HepG2 (cell line): Measurements from ENCODE around the gene NKAIN4. TPM values are rescaled to one million over a fixed set of nuclear protein-coding genes. Genes with fewer than 3 reads are reported as not detected.

ENCODE experiments used
- AHDC1 ChIP-seq: sonication (generic); formaldehyde crosslinking; IDR thresholded peaks from 2 replicates; pipeline ENCODE4 v1.5.1; 2020; ENCODE audit warnings: mild to moderate bottlenecking, missing genetic modification reagents, borderline replicate concordance
- CHCHD3 ChIP-seq: sonication (generic); formaldehyde crosslinking; IDR thresholded peaks from 2 replicates; pipeline ENCODE4 v1.8.0; 2022; ENCODE audit warnings: mild to moderate bottlenecking, missing genetic modification reagents, moderate library complexity
- FOXP4 ChIP-seq: sonication (generic); formaldehyde crosslinking; IDR thresholded peaks from 2 replicates; pipeline ENCODE4 v1.4.0; 2020; ENCODE audit warnings: missing genetic modification reagents
- NCOA2 ChIP-seq: sonication (generic); formaldehyde crosslinking; IDR thresholded peaks from 2 replicates; pipeline ENCODE4 v1.8.0; 2022; ENCODE audit warnings: inconsistent platforms
- RBM39 ChIP-seq: fragments of 200-400 bp; formaldehyde crosslinking; IDR thresholded peaks from one replicate; pipeline ENCODE4 v1.6.1; 2018; ENCODE audit warnings: antibody characterized with exemption, mild to moderate bottlenecking, low read depth, low read length; ENCODE audit not compliant: poor library complexity, severe bottlenecking
- RFX5 ChIP-seq: IDR thresholded peaks from 2 replicates; pipeline ENCODE4 v1.6.1; 2011; ENCODE audit warnings: low read depth, low read length, improper control_type of control experiment
- SRSF1 ChIP-seq: fragments of 200-400 bp; formaldehyde crosslinking; optimal IDR thresholded peaks from 2 replicates; pipeline ENCODE3; 2017; ENCODE audit warnings: mild to moderate bottlenecking, low read depth, low read length, moderate library complexity
- XBP1 ChIP-seq: sonication (generic); formaldehyde crosslinking; IDR thresholded peaks from 2 replicates; pipeline ENCODE4 v1.5.0; 2020; ENCODE audit warnings: missing genetic modification reagents
- XRCC5 ChIP-seq: fragments of 200-400 bp; formaldehyde crosslinking; optimal IDR thresholded peaks from 2 replicates; pipeline ENCODE3; 2017; ENCODE audit warnings: mild to moderate bottlenecking, low read length
- ZHX2 ChIP-seq, 2 experiments: sonication (generic) in 1 of 2; formaldehyde crosslinking in 1 of 2; IDR thresholded peaks; 2 replicates each; pipeline versions ENCODE4 v1.6.1 to v1.9.0; 2014 to 2022; ENCODE audit warnings: antibody characterized with exemption in 1 of 2, borderline replicate concordance in 1 of 2, inconsistent platforms in 1 of 2, low read depth in 1 of 2, missing genetic modification reagents in 1 of 2
- ZNF232 ChIP-seq: sonication (generic); formaldehyde crosslinking; IDR thresholded peaks from 2 replicates; pipeline ENCODE4 v1.4.0; 2020; ENCODE audit warnings: missing genetic modification reagents, borderline replicate concordance
- ZNF333 ChIP-seq: sonication (generic); formaldehyde crosslinking; IDR thresholded peaks from 2 replicates; pipeline ENCODE4 v1.4.0; 2020; ENCODE audit warnings: mild to moderate bottlenecking, missing genetic modification reagents, borderline replicate concordance
- ZNF570 ChIP-seq: sonication (generic); formaldehyde crosslinking; IDR thresholded peaks from 2 replicates; pipeline ENCODE4 v1.4.0; 2020; ENCODE audit warnings: mild to moderate bottlenecking, missing genetic modification reagents, borderline replicate concordance
- ZNF577 ChIP-seq: sonication (generic); formaldehyde crosslinking; IDR thresholded peaks from 2 replicates; pipeline ENCODE4 v1.4.0; 2020; ENCODE audit warnings: mild to moderate bottlenecking, low read depth, missing genetic modification reagents, borderline replicate concordance
- polyA plus RNA-seq, 8 experiments: library from polyadenylated mRNA; depleted of rRNA in 3 of 8; stranded (reverse) in 7 of 8; unstranded in 1 of 8; fragments of >200 nt; fragmentation: Illumina TruSeq in 4 of 8; extraction: Trizol in 4 of 8; gene quantifications; 2 replicates each; pipeline versions ENCODE4 v1.2.1 to v1.2.3, GENCODE V29; 2011 to 2016; ENCODE audit warnings: low read depth in 4 of 8, missing spikeins in 1 of 8, mixed read lengths in 1 of 8; ENCODE audit not compliant: insufficient read depth in 1 of 8
- total RNA-seq, 5 experiments: library from RNA; depleted of rRNA; stranded (reverse); fragments of >200 nt; fragmentation: Illumina TruSeq; extraction: Trizol; gene quantifications; 2 replicates each; pipeline ENCODE4 v1.2.3, GENCODE V29; 2016; ENCODE audit warnings: low read depth in 1 of 5

Gene NKAIN4
- total and polyA plus RNA-seq, 2 of the 13 experiments (the other 11 are each of a cell fraction or from before 2014, with no cell fraction given), result not detected

GRCh38 chr20:63224412-63225081 lies 29.7 kb downstream of the NKAIN4 start (continued):
- TF ChIP-seq ZHX2 (IDR thresholded peaks at IDR 0.05; ENCODE audit: low read depth), result no peak
- TF ChIP-seq ZHX2 (CRISPR knock-in tag; IDR thresholded peaks at IDR 0.05; ENCODE audit: borderline replicate concordance), result no peak
- no peak for TF ChIP-seq SRSF1
- TF ChIP-seq RFX5, result no peak
- no peak for TF ChIP-seq ZNF232 (CRISPR knock-in tag)
- TF ChIP-seq NCOA2 (CRISPR knock-in tag), result no peak
- TF ChIP-seq AHDC1 (CRISPR knock-in tag), result no peak
- TF ChIP-seq ZNF570, result no peak
- TF ChIP-seq ZNF333 (CRISPR knock-in tag), result 0 out of 2 replicates have a peak, but pooled peaks have one; percentile 83
- TF ChIP-seq RBM39, result peak; percentile 27
- no peak for TF ChIP-seq ZNF577 (CRISPR knock-in tag)
- TF ChIP-seq XRCC5, result peak; percentile 52
- TF ChIP-seq FOXP4 (CRISPR knock-in tag), result no peak
- TF ChIP-seq CHCHD3 (CRISPR knock-in tag), result no peak
- no peak for TF ChIP-seq XBP1 (CRISPR knock-in tag)
